Liver (tissue), 3 donors: ENCODE results near the gene H2BK1.

ENCODE experiments used
- EGR1 ChIP-seq, 2 donors: IDR thresholded peaks; 2 replicates each; pipeline ENCODE4 v1.6.1; 2016 to 2018; ENCODE audit warnings: antibody characterized with exemption in 2 of 2, low read depth in 2 of 2
- GABPA ChIP-seq, 2 donors: IDR thresholded peaks in 1 of 2; conservative IDR thresholded peaks in 1 of 2; 2 replicates each; pipeline ENCODE4 v1.6.1; 2016; ENCODE audit warnings: antibody characterized with exemption in 2 of 2, mild to moderate bottlenecking in 1 of 2, moderate library complexity in 1 of 2
- HNF4A ChIP-seq, 2 donors: conservative IDR thresholded peaks; 2 replicates each; pipeline ENCODE4 v1.6.1; 2016; ENCODE audit warnings: antibody characterized with exemption in 2 of 2, mild to moderate bottlenecking in 2 of 2
- HNF4G ChIP-seq: IDR thresholded peaks from 2 replicates; pipeline ENCODE4 v1.6.1; 2016; ENCODE audit warnings: antibody characterized with exemption
- JUND ChIP-seq, 2 donors: IDR thresholded peaks; 2 replicates each; pipeline ENCODE4 v1.6.1; 2016; ENCODE audit warnings: antibody characterized with exemption in 2 of 2
- RAD21 ChIP-seq, 2 donors: IDR thresholded peaks; 2 replicates each; pipeline ENCODE4 v1.6.1; 2016; ENCODE audit warnings: antibody characterized with exemption in 2 of 2, mild to moderate bottlenecking in 2 of 2
- RXRA ChIP-seq, 2 donors: IDR thresholded peaks; 2 replicates each; pipeline ENCODE4 v1.6.1; 2017 to 2018; ENCODE audit warnings: antibody characterized with exemption in 2 of 2, mild to moderate bottlenecking in 1 of 2
- SP1 ChIP-seq: IDR thresholded peaks from 2 replicates; pipeline ENCODE4 v1.6.1; 2018; ENCODE audit warnings: antibody characterized with exemption, mild to moderate bottlenecking
- TAF1 ChIP-seq: conservative IDR thresholded peaks from 2 replicates; pipeline ENCODE4 v1.6.1; 2016; ENCODE audit warnings: antibody characterized with exemption, mild to moderate bottlenecking
- YY1 ChIP-seq: IDR thresholded peaks from 2 replicates; pipeline ENCODE4 v1.6.1; 2016; ENCODE audit warnings: antibody characterized with exemption, mild to moderate bottlenecking
- TF ChIP-seq, protein P1 (sequence below): IDR thresholded peaks from 2 replicates; pipeline ENCODE4 v1.6.1; 2016; ENCODE audit warnings: antibody characterized with exemption
- TF ChIP-seq, protein P2 (sequence below): fragments of 150-350 bp; IDR thresholded peaks from 2 replicates; pipeline ENCODE4 v1.5.1; 2017; ENCODE audit warnings: improper control_type of control experiment, low read depth, low read length; ENCODE audit not compliant: missing input control
- TF ChIP-seq, protein P3 (sequence below): IDR thresholded peaks from 2 replicates; pipeline ENCODE4 v1.6.1; 2016; ENCODE audit warnings: antibody characterized with exemption
- TF ChIP-seq, protein P4 (sequence below): IDR thresholded peaks from 2 replicates; pipeline ENCODE4 v1.6.1; 2016; ENCODE audit warnings: antibody characterized with exemption, mild to moderate bottlenecking
- donor health status: healthy.
- donor health status: healthy.

DNA sequence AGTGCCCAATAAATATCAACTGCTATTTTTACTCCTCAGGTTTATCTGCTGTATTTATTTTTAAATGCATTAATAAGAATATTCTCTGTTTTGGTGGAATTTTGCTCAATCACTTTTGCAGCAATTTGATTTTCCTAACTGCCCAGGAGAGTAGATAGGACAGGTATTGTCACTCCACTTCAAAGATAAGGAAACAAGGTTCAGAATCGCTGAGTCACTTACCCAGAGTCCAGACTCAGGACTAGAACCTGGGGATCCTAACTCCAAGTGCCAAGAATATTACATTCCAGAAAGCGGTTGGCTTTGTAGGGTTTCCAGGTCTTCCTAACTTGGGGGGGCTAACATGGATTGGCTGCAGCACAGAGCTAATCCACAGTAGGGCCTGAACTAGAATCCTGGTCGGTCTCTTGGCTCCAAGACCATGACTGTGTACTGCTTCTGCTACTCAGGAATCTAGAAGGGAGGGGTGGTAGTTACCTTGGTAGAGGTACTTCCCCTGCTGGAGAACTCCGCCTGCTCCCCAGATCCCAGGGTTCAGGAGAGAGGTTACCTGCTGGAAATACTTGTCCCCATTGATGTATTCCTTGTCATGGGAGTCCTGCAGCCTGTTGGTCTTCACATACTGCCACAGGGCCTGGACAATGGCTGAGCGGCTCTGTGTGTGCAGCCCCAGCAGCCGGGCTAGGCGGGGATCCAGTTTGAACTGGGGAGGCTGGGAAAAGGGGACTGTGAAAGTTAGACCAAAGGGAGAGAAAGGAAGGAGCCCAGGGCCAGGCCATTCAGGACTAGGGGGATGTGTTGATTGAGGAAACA, 30.9 kb upstream of the H2BK1 start:
- TF ChIP-seq, protein P1, sequence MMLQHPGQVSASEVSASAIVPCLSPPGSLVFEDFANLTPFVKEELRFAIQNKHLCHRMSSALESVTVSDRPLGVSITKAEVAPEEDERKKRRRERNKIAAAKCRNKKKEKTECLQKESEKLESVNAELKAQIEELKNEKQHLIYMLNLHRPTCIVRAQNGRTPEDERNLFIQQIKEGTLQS = no peak
- TF ChIP-seq, protein P2, sequence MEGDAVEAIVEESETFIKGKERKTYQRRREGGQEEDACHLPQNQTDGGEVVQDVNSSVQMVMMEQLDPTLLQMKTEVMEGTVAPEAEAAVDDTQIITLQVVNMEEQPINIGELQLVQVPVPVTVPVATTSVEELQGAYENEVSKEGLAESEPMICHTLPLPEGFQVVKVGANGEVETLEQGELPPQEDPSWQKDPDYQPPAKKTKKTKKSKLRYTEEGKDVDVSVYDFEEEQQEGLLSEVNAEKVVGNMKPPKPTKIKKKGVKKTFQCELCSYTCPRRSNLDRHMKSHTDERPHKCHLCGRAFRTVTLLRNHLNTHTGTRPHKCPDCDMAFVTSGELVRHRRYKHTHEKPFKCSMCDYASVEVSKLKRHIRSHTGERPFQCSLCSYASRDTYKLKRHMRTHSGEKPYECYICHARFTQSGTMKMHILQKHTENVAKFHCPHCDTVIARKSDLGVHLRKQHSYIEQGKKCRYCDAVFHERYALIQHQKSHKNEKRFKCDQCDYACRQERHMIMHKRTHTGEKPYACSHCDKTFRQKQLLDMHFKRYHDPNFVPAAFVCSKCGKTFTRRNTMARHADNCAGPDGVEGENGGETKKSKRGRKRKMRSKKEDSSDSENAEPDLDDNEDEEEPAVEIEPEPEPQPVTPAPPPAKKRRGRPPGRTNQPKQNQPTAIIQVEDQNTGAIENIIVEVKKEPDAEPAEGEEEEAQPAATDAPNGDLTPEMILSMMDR = no peak
- TF ChIP-seq HNF4G (no peak), RAD21 (IDR thresholded peaks at IDR 0.05) (no peak), SP1 (no peak), GABPA (IDR thresholded peaks at IDR 0.05 in 1 of 2, conservative IDR thresholded peaks at IDR 0.05 in 1 of 2) (no peak), JUND (IDR thresholded peaks at IDR 0.05) (no peak), RXRA (IDR thresholded peaks at IDR 0.05) (no peak), HNF4A (conservative IDR thresholded peaks at IDR 0.05) (no peak), EGR1 (IDR thresholded peaks at IDR 0.05; ENCODE audit: low read depth in 2 of 2) (no peak), TAF1 (no peak), YY1 (no peak)
- TF ChIP-seq, protein P3, sequence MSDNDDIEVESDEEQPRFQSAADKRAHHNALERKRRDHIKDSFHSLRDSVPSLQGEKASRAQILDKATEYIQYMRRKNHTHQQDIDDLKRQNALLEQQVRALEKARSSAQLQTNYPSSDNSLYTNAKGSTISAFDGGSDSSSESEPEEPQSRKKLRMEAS = no peak
- TF ChIP-seq, protein P4, sequence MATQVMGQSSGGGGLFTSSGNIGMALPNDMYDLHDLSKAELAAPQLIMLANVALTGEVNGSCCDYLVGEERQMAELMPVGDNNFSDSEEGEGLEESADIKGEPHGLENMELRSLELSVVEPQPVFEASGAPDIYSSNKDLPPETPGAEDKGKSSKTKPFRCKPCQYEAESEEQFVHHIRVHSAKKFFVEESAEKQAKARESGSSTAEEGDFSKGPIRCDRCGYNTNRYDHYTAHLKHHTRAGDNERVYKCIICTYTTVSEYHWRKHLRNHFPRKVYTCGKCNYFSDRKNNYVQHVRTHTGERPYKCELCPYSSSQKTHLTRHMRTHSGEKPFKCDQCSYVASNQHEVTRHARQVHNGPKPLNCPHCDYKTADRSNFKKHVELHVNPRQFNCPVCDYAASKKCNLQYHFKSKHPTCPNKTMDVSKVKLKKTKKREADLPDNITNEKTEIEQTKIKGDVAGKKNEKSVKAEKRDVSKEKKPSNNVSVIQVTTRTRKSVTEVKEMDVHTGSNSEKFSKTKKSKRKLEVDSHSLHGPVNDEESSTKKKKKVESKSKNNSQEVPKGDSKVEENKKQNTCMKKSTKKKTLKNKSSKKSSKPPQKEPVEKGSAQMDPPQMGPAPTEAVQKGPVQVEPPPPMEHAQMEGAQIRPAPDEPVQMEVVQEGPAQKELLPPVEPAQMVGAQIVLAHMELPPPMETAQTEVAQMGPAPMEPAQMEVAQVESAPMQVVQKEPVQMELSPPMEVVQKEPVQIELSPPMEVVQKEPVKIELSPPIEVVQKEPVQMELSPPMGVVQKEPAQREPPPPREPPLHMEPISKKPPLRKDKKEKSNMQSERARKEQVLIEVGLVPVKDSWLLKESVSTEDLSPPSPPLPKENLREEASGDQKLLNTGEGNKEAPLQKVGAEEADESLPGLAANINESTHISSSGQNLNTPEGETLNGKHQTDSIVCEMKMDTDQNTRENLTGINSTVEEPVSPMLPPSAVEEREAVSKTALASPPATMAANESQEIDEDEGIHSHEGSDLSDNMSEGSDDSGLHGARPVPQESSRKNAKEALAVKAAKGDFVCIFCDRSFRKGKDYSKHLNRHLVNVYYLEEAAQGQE = no peak
